SK-N-SH (cell line): ENCODE measurements around the gene KRT71.

Source experiments
- SMC3 ChIP-seq: IDR thresholded peaks from 2 replicates; pipeline ENCODE4 v1.6.1; 2012; ENCODE audit warnings: low read depth, low read length, improper control_type of control experiment
- TAF1 ChIP-seq: IDR thresholded peaks from 2 replicates; pipeline ENCODE4 v1.6.1; 2012; ENCODE audit warnings: low read depth, mild to moderate bottlenecking, low read length, moderate library complexity, borderline replicate concordance

GRCh38 chr12:52518574-52519386 is 34.2 kb downstream of the KRT71 start:
- TF ChIP-seq SMC3 (no peak), TAF1 (no peak)
